Measurements from ENCODE around the gene PNMA6E.

DNA sequence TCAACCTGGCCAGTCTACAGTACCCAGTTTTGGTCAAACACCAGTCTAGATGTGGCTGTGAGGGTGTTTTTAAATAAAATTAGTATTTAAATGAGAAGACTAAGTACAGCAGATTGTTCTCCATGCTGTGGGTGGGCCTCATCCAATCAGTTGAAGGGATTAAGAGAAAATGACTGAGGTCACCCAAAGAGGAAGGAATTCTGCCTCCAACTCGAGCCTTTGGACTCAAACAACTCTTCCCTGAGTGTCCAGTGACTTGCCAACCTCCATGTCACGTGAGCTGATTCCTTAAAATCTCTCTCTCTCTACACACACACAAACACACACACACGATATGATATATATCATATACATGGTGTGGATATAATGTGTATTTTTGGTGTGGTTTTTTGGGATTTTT, 34.7 kb upstream of the PNMA6E start:
- TF ChIP-seq GATA2 (IDR thresholded peaks at IDR 0.05; ENCODE audit: low read depth, low read length) (no peak), GATA3 (IDR thresholded peaks at IDR 0.05; ENCODE audit: low read depth, low read length) (no peak)

Measured in SH-SY5Y (cell line).